ENCODE measurements around the gene TOMM20. TPM values are rescaled to one million over a fixed set of nuclear protein-coding genes. Genes with fewer than 3 reads are reported as not detected.
"Not testable (repeated sequence)": the region's sequence is repeated elsewhere in the genome, so short reads cannot be mapped to it uniquely, and the experiment has no call there.

Gene TOMM20
- polyA plus RNA-seq (2012; ENCODE audit: insufficient read depth, insufficient read length): 152 TPM

DNA sequence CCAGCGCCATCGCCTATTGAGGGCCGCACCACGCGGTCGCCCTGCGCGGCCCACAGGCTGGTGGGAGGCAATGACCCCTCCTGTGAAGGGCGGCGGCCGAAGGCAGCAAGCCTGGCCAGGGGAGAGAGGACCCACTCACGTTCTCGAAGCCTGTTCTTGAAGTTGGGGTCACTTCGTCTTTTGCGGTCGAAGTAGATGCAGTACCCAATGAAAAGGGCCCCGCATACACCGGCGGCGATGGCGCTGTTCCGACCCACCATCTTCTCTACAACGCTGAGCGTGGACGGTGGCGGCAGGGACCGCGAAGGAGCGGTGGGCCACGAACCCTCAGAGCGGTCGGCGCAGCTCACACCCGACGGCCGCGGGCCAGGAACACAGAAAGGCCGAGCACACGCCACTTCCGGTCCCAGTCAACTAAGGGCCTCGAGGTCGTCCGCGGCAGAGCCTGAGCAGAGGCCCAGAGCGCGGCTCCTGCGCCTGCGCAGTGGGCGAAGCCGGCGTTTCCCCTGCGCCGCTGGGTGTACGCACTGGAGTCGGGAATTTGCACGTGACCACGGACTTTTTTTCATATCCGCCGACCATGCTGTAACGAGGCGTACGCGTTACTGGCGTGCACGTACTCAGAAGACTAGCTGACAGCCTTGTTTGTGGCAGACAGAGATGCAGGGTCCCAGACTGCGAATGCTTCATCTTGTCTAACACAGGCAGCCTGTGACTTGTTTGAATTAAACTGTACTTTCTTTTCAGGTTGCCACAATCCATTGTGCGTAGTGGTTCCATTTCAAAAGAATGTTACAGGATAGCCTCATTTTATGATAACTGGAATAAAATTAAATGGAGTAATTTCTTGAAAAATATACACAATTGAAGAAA lies at the start of gene TOMM20:
Gene TOMM20 (minus strand): TSS at position 382 of the 873 bp plus-strand sequence. CDS start 122 bp downstream, at position 260.
- H3K4me3 ChIP-seq (ENCODE audit: low read length): peak within 1 kb of the TSS; percentile 96
- DNase-seq (ENCODE audit: low read depth, low spot score): peak; percentile 98

DNA sequence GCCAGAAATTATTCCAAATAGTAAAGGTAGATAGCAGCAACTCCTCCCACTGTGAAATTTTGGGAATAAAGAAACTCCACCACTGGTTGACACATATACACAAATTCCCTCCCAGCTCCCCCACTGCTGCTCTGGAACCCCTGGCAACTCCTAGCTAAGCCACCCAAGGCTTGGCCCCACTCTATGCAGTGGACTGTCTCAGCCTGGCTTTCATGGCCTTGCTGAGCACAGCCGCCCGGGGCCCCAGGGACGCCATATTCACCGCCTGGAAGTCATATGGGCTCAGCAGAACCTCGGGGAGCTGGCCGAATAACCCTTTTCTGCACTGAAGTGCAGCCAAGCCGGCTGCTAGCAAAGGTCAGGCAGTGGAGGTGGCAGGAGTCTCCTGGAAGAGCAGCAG lies 47.8 kb upstream of the TOMM20 start:
- no peak overlapping the region for H3K4me3 ChIP-seq (ENCODE audit: low read length)
- DNase-seq (ENCODE audit: low read depth, low spot score): no peak

GRCh38 chr1:235169986-235170385 lies 41.3 kb upstream of the TOMM20 start:
- no peak overlapping the region for H3K4me3 ChIP-seq (ENCODE audit: low read length)
- DNase-seq (ENCODE audit: low read depth, low spot score): no peak

- no peak for DNase-seq (ENCODE audit: low read depth, low spot score)
- H3K4me3 ChIP-seq (ENCODE audit: low read length): no peak overlapping the region
These were observed 39.7 kb upstream of the TOMM20 start for GRCh38 chr1:235168375-235168774.

GRCh38 chr1:235161685-235162327 lies 33.2 kb upstream of the TOMM20 start:
- peak overlapping the region; percentile 96 for H3K4me3 ChIP-seq (ENCODE audit: low read length)
- no peak for DNase-seq (ENCODE audit: low read depth, low spot score)

GRCh38 chr1:235160957-235161684 lies 32.5 kb upstream of the TOMM20 start, which contains the start of gene RBM34:
Gene RBM34, minus strand, starts transcription at chr1:235161250. Its CDS starts 24 bp downstream, at chr1:235161226.
- DNase-seq (ENCODE audit: low read depth, low spot score): peak; percentile 86
- H3K4me3 ChIP-seq (ENCODE audit: low read length): peak within 1 kb of the TSS; percentile 96

GRCh38 chr1:235160383-235160956 lies 31.8 kb upstream of the TOMM20 start:
- peak overlapping the region; percentile 96 for H3K4me3 ChIP-seq (ENCODE audit: low read length)
- DNase-seq (ENCODE audit: low read depth, low spot score): peak; percentile 74

GRCh38 chr1:235159930-235160329 lies 31.3 kb upstream of the TOMM20 start:
- DNase-seq (ENCODE audit: low read depth, low spot score): not testable (repeated sequence)
- peak overlapping the region; percentile 96 for H3K4me3 ChIP-seq (ENCODE audit: low read length)

- not testable (repeated sequence) for H3K4me3 ChIP-seq (ENCODE audit: low read length); DNase-seq (ENCODE audit: low read depth, low spot score)
These were observed 30.6 kb upstream of the TOMM20 start for GRCh38 chr1:235159284-235159683.

DNA sequence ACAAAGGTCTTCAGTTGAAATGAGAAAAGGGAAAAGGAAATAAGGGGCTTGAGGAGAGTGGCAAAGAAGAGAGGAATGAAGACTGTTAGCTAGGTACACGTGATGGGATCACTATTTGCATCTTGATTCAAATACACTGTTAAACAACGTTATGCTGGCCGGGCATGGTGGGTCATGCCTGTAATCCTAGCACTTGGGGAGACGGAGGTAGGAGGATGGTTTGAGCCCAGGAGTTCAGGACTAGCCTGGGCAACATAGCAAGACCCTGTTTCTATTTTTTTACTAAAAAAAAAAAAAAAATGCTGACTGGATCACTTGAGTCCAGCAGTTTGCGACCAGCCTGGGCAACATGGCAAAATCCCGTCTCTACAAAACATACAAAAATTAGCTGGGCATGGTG lies 30.0 kb upstream of the TOMM20 start:
- DNase-seq (ENCODE audit: low read depth, low spot score): no peak
- no peak overlapping the region for H3K4me3 ChIP-seq (ENCODE audit: low read length)

DNA sequence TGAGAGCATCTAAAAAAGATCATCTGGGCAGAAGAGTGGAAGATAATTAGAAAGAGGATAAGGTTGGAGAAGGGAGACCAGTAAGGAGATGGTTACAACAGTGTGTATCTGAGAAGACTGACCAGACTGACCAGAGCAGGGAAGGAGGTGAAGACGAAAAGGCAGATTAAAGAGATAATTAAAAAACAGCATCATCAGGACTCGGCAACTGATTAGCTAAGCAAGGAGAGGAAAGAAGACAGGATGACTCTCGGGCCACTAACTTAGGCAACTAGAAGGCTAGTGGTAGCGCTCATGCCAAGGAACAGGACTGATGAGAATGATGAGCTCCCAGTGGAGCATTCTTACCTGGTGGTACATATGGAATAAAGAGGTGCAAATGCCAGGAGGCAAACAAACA lies 28.5 kb upstream of the TOMM20 start:
- no peak overlapping the region for H3K4me3 ChIP-seq (ENCODE audit: low read length)
- DNase-seq (ENCODE audit: low read depth, low spot score): no peak

DNA sequence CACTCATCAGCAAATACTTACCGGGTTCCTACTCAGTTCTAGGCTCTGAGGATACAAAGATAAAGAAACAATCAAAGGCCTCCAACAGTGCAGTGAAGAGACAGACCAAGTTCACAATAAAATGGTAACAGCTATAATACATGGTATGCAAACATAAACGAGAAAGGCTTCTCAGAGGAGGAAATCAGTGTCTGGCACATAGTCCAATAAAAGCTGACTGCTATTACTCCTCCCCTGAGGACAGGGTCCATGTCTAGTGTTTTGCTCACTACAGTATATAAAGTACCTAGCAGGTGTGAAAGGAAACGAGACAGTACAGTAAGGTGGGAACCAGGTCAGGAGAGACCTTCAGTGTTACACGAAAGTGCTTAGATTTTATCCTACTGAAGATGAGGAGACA lies 28.1 kb upstream of the TOMM20 start:
- DNase-seq (ENCODE audit: low read depth, low spot score): no peak
- no peak overlapping the region for H3K4me3 ChIP-seq (ENCODE audit: low read length)

DNA sequence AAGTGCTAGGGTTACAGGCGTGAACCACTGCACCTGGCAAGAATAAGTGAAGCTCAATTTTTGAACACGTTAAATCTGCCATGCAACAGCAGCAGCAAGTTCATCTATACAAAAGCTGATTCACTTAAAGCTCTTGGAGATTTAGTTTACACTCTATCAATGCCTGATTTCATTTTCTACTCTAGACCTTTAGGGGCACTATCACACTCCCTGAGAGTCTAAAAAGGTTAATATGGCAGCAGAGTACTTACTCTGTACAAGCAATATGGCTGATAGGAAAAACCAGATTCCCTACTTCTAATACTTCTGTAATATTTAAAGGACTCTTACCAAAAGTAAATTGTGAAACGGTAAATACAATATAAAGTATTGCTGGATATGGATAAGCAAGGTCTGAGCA lies 27.6 kb upstream of the TOMM20 start:
- no peak for DNase-seq (ENCODE audit: low read depth, low spot score)
- H3K4me3 ChIP-seq (ENCODE audit: low read length): no peak overlapping the region

DNA sequence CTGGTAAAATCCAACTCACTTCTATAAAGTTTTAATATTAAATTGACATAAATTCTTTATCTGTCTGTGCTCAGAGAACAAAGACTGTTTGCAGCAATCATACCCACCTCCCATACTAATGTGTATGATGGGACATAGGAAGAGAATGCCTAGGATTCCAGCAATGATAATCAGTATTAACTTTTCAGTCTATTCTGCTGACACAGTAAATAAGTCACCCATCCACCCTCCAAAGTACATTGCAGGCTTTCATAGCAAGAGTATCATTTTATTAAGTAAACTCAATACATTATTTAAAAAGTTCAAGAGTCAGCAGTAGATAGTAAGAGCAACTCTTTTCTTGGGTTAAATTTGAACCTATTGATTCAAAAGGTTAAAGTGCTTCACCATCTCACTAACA lies 23.6 kb upstream of the TOMM20 start:
- no peak overlapping the region for H3K4me3 ChIP-seq (ENCODE audit: low read length)
- DNase-seq (ENCODE audit: low read depth, low spot score): no peak

DNA sequence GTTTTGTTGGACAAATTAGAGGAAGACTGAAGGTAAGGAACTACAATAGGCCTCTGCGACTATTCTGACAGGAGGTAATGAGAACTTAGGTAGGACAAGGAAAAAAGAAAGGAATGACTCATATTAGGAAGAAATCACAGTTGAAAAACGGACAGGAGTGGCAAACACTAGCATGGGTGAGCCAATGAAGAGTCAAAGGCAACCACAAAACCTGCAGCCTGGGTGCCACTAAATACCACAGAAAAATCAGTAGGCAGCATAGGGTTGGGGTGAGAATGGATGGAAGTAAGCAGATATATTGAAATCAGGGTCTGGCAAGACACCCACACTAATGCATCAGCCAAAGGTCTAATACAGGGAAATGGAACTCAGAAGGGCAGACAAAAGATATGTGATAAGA lies 22.4 kb upstream of the TOMM20 start:
- H3K4me3 ChIP-seq (ENCODE audit: low read length): no peak overlapping the region
- DNase-seq (ENCODE audit: low read depth, low spot score): no peak

DNA sequence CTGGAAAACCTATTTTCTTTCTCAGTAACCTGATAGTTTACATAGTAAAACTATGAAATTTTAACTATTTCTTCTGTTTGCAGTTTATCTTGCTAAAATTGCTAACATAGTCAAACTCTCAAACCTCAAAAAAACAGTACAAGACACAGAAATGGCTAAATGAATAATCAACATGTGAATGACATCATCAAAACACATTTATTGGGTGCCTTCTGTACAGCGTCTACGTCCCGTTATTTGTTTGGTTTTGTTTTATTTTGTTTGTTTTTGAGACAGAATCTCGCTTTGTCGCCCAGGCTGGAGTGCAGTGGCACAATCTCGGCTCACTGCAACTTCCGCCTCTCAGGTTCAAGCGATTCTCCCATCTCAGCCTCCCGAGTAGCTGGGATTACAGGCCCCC lies 21.2 kb upstream of the TOMM20 start:
- H3K4me3 ChIP-seq (ENCODE audit: low read length): no peak overlapping the region
- DNase-seq (ENCODE audit: low read depth, low spot score): no peak

DNA sequence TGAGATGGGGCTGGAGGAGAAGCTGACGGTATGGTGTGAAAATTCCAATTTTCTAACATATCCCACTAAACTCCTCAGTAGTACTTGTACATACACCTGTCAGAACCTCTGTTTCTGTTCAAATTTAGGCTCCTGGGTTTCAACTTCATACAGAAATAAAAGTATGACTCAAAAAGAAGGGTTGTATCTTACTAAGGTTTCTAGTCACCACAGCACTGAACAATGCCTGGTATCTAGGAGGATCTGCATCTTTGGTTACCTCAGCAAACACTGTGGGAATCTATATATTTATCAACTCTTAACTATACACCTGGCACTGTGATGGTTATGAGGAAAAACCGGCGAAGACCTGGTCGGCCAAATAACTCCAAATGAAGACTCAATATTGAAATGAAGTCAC lies 18.6 kb upstream of the TOMM20 start:
- no peak for DNase-seq (ENCODE audit: low read depth, low spot score)
- no peak overlapping the region for H3K4me3 ChIP-seq (ENCODE audit: low read length)

GRCh38 chr1:235145639-235146038 lies 17.0 kb upstream of the TOMM20 start:
- H3K4me3 ChIP-seq (ENCODE audit: low read length): no peak overlapping the region
- no peak for DNase-seq (ENCODE audit: low read depth, low spot score)

- no peak for DNase-seq (ENCODE audit: low read depth, low spot score)
- H3K4me3 ChIP-seq (ENCODE audit: low read length): no peak overlapping the region
These were observed 14.4 kb upstream of the TOMM20 start for GRCh38 chr1:235142991-235143390.
